IMR-90 (cell line): ENCODE results near the gene CREB3L1. TPM values are rescaled to one million over a fixed set of nuclear protein-coding genes. Genes with fewer than 3 reads are reported as not detected.

Experiments used
- ATAC-seq: fragments of 200-7000 bp; cut with Tn5 transposase; 2 replicates; pipeline ENCODE4 v1.9.1; 2020; ENCODE audit warnings: low read depth, mild to moderate bottlenecking, moderate library complexity
- BruUV-seq: library from RNA; stranded (reverse); fragments of 400-500 nt; replicated peaks from 2 replicates; lab custom pipeline; 2021; lab: Mats Ljungman, UMichigan
- CTCF ChIA-PET: fragments of 300-600 bp; formaldehyde crosslinking; extraction: SDS; loops from one replicate; lab custom pipeline; 2021; ENCODE audit warnings: antibody characterized with exemption; lab: Yijun Ruan, JAX
- POLR2A ChIA-PET: fragments of 300-600 bp; sonication (Branson Sonifier 250); formaldehyde crosslinking; loops from one replicate; lab custom pipeline; 2022; ENCODE audit warnings: antibody characterized with exemption; ENCODE audit not compliant: unreplicated experiment; lab: Charles Lee
- DNase-seq: peaks from one replicate; pipeline ENCODE4 v3.0.0; 2013
- H2AFZ ChIP-seq: replicated peaks from 2 replicates; pipeline ENCODE3; 2013; ENCODE audit warnings: low read length, mild to moderate bottlenecking; ENCODE audit not compliant: poor library complexity
- H2AK5ac ChIP-seq: 2 replicates; pipeline ENCODE4 v1.6.1; 2013; ENCODE audit warnings: low read depth, low read length, inconsistent platforms
- H2AK9ac ChIP-seq: replicated peaks from 2 replicates; pipeline ENCODE3; 2013; ENCODE audit warnings: mild to moderate bottlenecking, low read depth, low read length, moderate library complexity; ENCODE audit not compliant: poor library complexity
- H2BK120ac ChIP-seq: 2 replicates; pipeline ENCODE4 v1.6.1; 2013; ENCODE audit warnings: low read depth, low read length, inconsistent platforms
- H2BK15ac ChIP-seq: 3 replicates; pipeline ENCODE4 v1.6.1; 2013; ENCODE audit warnings: low read depth, low read length, inconsistent platforms
- H2BK20ac ChIP-seq: 2 replicates; pipeline ENCODE4 v1.6.1; 2013; ENCODE audit warnings: low read depth, mild to moderate bottlenecking, inconsistent platforms, low read length, moderate library complexity
- H2BK5ac ChIP-seq: 2 replicates; pipeline ENCODE4 v1.6.1; 2013; ENCODE audit warnings: mild to moderate bottlenecking, low read depth, low read length, inconsistent platforms; ENCODE audit not compliant: poor library complexity, severe bottlenecking
- H3K14ac ChIP-seq: replicated peaks from 2 replicates; pipeline ENCODE4 v1.6.1; 2013; ENCODE audit warnings: low read depth, low read length, inconsistent platforms
- H3K18ac ChIP-seq: 2 replicates; pipeline ENCODE4 v1.6.1; 2013; ENCODE audit warnings: low read depth, low read length, control low read depth
- H3K23ac ChIP-seq: 2 replicates; pipeline ENCODE4 v1.6.1; 2013; ENCODE audit warnings: low read depth, low read length, inconsistent platforms
- H3K27ac ChIP-seq: 2 replicates; pipeline ENCODE4 v1.5.1; 2013; ENCODE audit warnings: mild to moderate bottlenecking, control low read depth, low read length; ENCODE audit not compliant: insufficient read depth
- H3K27me3 ChIP-seq: 2 replicates; pipeline ENCODE4 v1.6.1; 2013; ENCODE audit warnings: low read length; ENCODE audit not compliant: control insufficient read depth, insufficient read depth
- H3K36me3 ChIP-seq: 2 replicates; pipeline ENCODE4 v1.6.1; 2013; ENCODE audit warnings: low read length, mixed read lengths; ENCODE audit not compliant: control insufficient read depth, insufficient read depth
- H3K4ac ChIP-seq: 2 replicates; pipeline ENCODE4 v1.6.1; 2013; ENCODE audit warnings: low read depth, low read length, inconsistent platforms
- H3K4me1 ChIP-seq: 2 replicates; pipeline ENCODE4 v1.6.1; 2013; ENCODE audit warnings: low read length, mixed read lengths; ENCODE audit not compliant: control insufficient read depth, insufficient read depth
- H3K4me2 ChIP-seq: 2 replicates; pipeline ENCODE4 v1.6.1; 2013; ENCODE audit warnings: low read depth, mild to moderate bottlenecking, control low read depth, low read length, moderate library complexity
- H3K4me3 ChIP-seq: 2 replicates; pipeline ENCODE4 v1.5.1; 2013; ENCODE audit warnings: low read depth, mild to moderate bottlenecking, control low read depth, low read length, moderate library complexity; ENCODE audit not compliant: insufficient read depth
- H3K56ac ChIP-seq: 2 replicates; pipeline ENCODE4 v1.6.1; 2013; ENCODE audit warnings: low read length, inconsistent platforms; ENCODE audit not compliant: insufficient read depth; ENCODE audit errors: extremely low read depth
- H3K79me1 ChIP-seq, 2 experiments: 2 replicates each; pipeline ENCODE4 v1.6.1; 2013; ENCODE audit warnings: low read length in 2 of 2, inconsistent platforms in 1 of 2, low read depth in 1 of 2
- H3K9ac ChIP-seq: 2 replicates; pipeline ENCODE4 v1.6.1; 2013; ENCODE audit warnings: low read depth, low read length, control low read depth
- H3K9me1 ChIP-seq: 2 replicates; pipeline ENCODE4 v1.6.1; 2013; ENCODE audit warnings: low read length, inconsistent platforms; ENCODE audit not compliant: insufficient read depth
- H3K9me3 ChIP-seq: 2 replicates; pipeline ENCODE4 v1.6.1; 2013; ENCODE audit warnings: low read length; ENCODE audit not compliant: control insufficient read depth, insufficient read depth
- H4K20me1 ChIP-seq: 2 replicates; pipeline ENCODE4 v1.6.1; 2013; ENCODE audit warnings: low read length, inconsistent platforms; ENCODE audit not compliant: insufficient read depth
- H4K5ac ChIP-seq: 2 replicates; pipeline ENCODE4 v1.6.1; 2013; ENCODE audit warnings: mild to moderate bottlenecking, low read depth, low read length, control low read depth
- H4K8ac ChIP-seq, 2 experiments: 2 replicates each; pipeline ENCODE4 v1.6.1; 2013; ENCODE audit warnings: low read depth in 2 of 2, low read length in 2 of 2, control low read depth in 1 of 2, inconsistent platforms in 1 of 2
- H4K91ac ChIP-seq: 2 replicates; pipeline ENCODE4 v1.6.1; 2013; ENCODE audit warnings: low read depth, low read length, inconsistent platforms; ENCODE audit not compliant: insufficient read depth
- BHLHE40 ChIP-seq: fragments of 150-350 bp; IDR thresholded peaks from 2 replicates; pipeline ENCODE4 v1.6.1; 2016; ENCODE audit warnings: mild to moderate bottlenecking, low read depth, low read length
- CEBPB ChIP-seq: IDR thresholded peaks from 2 replicates; pipeline ENCODE4 v1.6.1; 2012; ENCODE audit warnings: low read depth, low read length, improper control_type of control experiment
- CHD1 ChIP-seq: IDR thresholded peaks from 2 replicates; pipeline ENCODE4 v1.6.1; 2012; ENCODE audit warnings: low read depth, low read length, improper control_type of control experiment
- CTCF ChIP-seq: conservative IDR thresholded peaks from 2 replicates; pipeline ENCODE4 v1.5.1; 2012; ENCODE audit warnings: mild to moderate bottlenecking, low read depth, low read length, improper control_type of control experiment
- ELK1 ChIP-seq: fragments of 150-350 bp; IDR thresholded peaks from 2 replicates; pipeline ENCODE4 v1.6.1; 2016; ENCODE audit warnings: low read depth, mild to moderate bottlenecking, low read length, moderate library complexity, borderline replicate concordance
- FOS ChIP-seq: fragments of 150-350 bp; IDR thresholded peaks from 2 replicates; pipeline ENCODE4 v1.6.1; 2016; ENCODE audit warnings: low read depth, low read length
- MAFK ChIP-seq: IDR thresholded peaks from 2 replicates; pipeline ENCODE4 v1.6.1; 2012; ENCODE audit warnings: low read depth, low read length, improper control_type of control experiment
- MAZ ChIP-seq: IDR thresholded peaks from 2 replicates; pipeline ENCODE4 v1.6.1; 2012; ENCODE audit warnings: low read depth, mild to moderate bottlenecking, low read length, improper control_type of control experiment, moderate library complexity, borderline replicate concordance
- MXI1 ChIP-seq: IDR thresholded peaks from 2 replicates; pipeline ENCODE4 v1.6.1; 2012; ENCODE audit warnings: low read depth, mild to moderate bottlenecking, low read length, moderate library complexity, borderline replicate concordance
- NFE2L2 ChIP-seq: fragments of 150-350 bp; IDR thresholded peaks from 2 replicates; pipeline ENCODE4 v1.6.1; 2016; ENCODE audit warnings: low read depth, mild to moderate bottlenecking, low read length
- POLR2A ChIP-seq: IDR thresholded peaks from 2 replicates; pipeline ENCODE4 v1.6.1; 2012; ENCODE audit warnings: mild to moderate bottlenecking, low read depth, low read length
- RAD21 ChIP-seq: IDR thresholded peaks from 2 replicates; pipeline ENCODE4 v1.6.1; 2012; ENCODE audit warnings: low read length, improper control_type of control experiment
- RCOR1 ChIP-seq: IDR thresholded peaks from 2 replicates; pipeline ENCODE4 v1.6.1; 2012; ENCODE audit warnings: mild to moderate bottlenecking, low read length, improper control_type of control experiment; ENCODE audit not compliant: insufficient replicate concordance
- RFX5 ChIP-seq: IDR thresholded peaks from 2 replicates; pipeline ENCODE4 v1.8.0; 2012; ENCODE audit warnings: low read depth, mild to moderate bottlenecking, low read length, moderate library complexity
- USF2 ChIP-seq: fragments of 150-350 bp; IDR thresholded peaks from 2 replicates; pipeline ENCODE4 v1.6.1; 2017; ENCODE audit warnings: mild to moderate bottlenecking, antibody characterized with exemption, low read length, low read depth
- WGBS, 2 experiments: methylation state at CpG; one replicate each; pipeline versions ENCODE4 v1.1.5 to v1.1.7; 2013; ENCODE audit warnings: missing lambda C conversion rate in 2 of 2; ENCODE audit not compliant: insufficient read length in 1 of 2; ENCODE audit errors: extremely low coverage in 2 of 2; 5-methylcytosine and 5-hydroxymethylcytosine counted together
- dilution Hi-C: fragments of 300-500 bp; cut with HindIII; formaldehyde crosslinking; loops from one replicate; pipeline ENCODE4 v1.14.3; 2018; ENCODE audit warnings: low sequenced_read_pairs; ENCODE audit not compliant: unreplicated experiment
- in situ Hi-C: fragments of 300-500 bp; cut with MboI; formaldehyde crosslinking; loops from 3 replicates; pipeline ENCODE4 v1.14.3; 2019; ENCODE audit warnings: low sequenced_read_pairs, inconsistent platforms, mixed read lengths
- intact Hi-C: fragments of 100-400 bp; cut with micrococcal nuclease; formaldehyde crosslinking; loops from 2 replicates; pipeline ENCODE4 v1.10.0; 2022
- polyA plus RNA-seq, 3 experiments: library from polyadenylated mRNA; depleted of rRNA; stranded (reverse); fragments of >200 nt; gene quantifications; 2 replicates each; pipeline ENCODE4 v1.2.3, GENCODE V29; 2012; ENCODE audit warnings: low replicate concordance in 1 of 3
- total RNA-seq: library from RNA; depleted of rRNA; stranded (reverse); fragments of >200 nt; gene quantifications from 2 replicates; pipeline ENCODE4 v1.2.3, GENCODE V29; 2012

CREB3L1 gene
- total and polyA plus RNA-seq, 2 of the 4 experiments (the other 2 are of a cell fraction), result 8.1 to 82.3 TPM

- TF ChIP-seq RCOR1, result no peak
- TF ChIP-seq MXI1, result no peak
- no peak for TF ChIP-seq RFX5
These were observed 37.7 kb upstream of the CREB3L1 start (continued) for GRCh38 chr11:46239801-46240061.

GRCh38 chr11:46240371-46240770 is 37.1 kb upstream of the CREB3L1 start:
- Histone ChIP-seq H3K27ac (no peak overlapping the region), H2BK120ac (no peak overlapping the region), H3K4me1 (peaks cover 29% of the 10 kb centered on the region), H3K9ac (no peak overlapping the region), H3K9me1 (peaks cover 11% of the 10 kb centered on the region), H3K27me3 (no peaks in the 10 kb centered on the region), H2BK15ac (no peak overlapping the region; the same call in 2 of the 3 replicates), H2BK5ac (no peak overlapping the region), H3K79me1 (peaks cover 12 to 49% of the 10 kb centered on the region in 2 experiments), H2AK5ac (no peak overlapping the region), H3K56ac (no peak overlapping the region), H3K9me3 (no peaks in the 10 kb centered on the region), H3K36me3 (no peaks in the 10 kb centered on the region), H2AFZ (no peak overlapping the region), H2AK9ac (no peak overlapping the region), H4K8ac (no peak overlapping the region), H3K23ac (no peak overlapping the region), H3K4me2 (no peak overlapping the region), H4K20me1 (no peaks in the 10 kb centered on the region), H2BK20ac (no peak overlapping the region), H3K14ac (no peak overlapping the region), H3K18ac (no peak overlapping the region), H3K4me3 (no peak overlapping the region), H3K4ac (no peak overlapping the region), H4K91ac (no peak overlapping the region), H4K5ac (no peak overlapping the region)
- in situ Hi-C loops, result loop anchor here (5.0 kb wide), 1 partner anchor 42 kb away; no protein-coding TSS in a partner anchor
- no CpG with 5 or more reads among the region's 2 CpGs for WGBS, 2 experiments
- no TSS peak for BruUV-seq
- intact Hi-C loops, result no loop called here
- ChIA-PET CTCF (interaction anchor here (0.5 to 3.1 kb wide), 7 partner anchors 34 to 234 kb away, joined by 3 to 27 read pairs (median 7); partner anchors contain the start of gene CREB3L1), POLR2A (interaction anchor here (1.5 kb wide), 1 partner anchor 38 kb away, joined by 7 read pairs; no protein-coding TSS in a partner anchor)
- ATAC-seq (no peak), DNase-seq (no peak)
- dilution Hi-C loops, result no loop called here
- no peak for TF ChIP-seq NFE2L2
- TF ChIP-seq BHLHE40, result no peak
- TF ChIP-seq POLR2A, result no peak
- TF ChIP-seq ELK1, result no peak
- TF ChIP-seq CTCF, result no peak
- TF ChIP-seq MXI1, result no peak
- no peak for TF ChIP-seq RAD21
- no peak for TF ChIP-seq MAFK
- TF ChIP-seq CHD1, result no peak
- no peak for TF ChIP-seq RCOR1
- TF ChIP-seq CEBPB, result no peak
- TF ChIP-seq USF2, result no peak
- TF ChIP-seq FOS, result no peak
- no peak for TF ChIP-seq RFX5
- no peak for TF ChIP-seq MAZ
